B cell (primary cell): ENCODE data around the gene TGFBR3L. TPM values are rescaled to one million over a fixed set of nuclear protein-coding genes. Genes with fewer than 3 reads are reported as not detected.

Experiments
- ATAC-seq: fragments of 200-7000 bp; cut with Tn5 transposase; one replicate; pipeline ENCODE4 v1.10.0; 2021; ENCODE audit warnings: low read depth, mild to moderate bottlenecking, moderate number of reproducible peaks, moderate library complexity
- CTCF ChIA-PET: fragments of 350-600 bp; sonication (Branson Sonifier 250); formaldehyde crosslinking; loops from one replicate; lab custom pipeline; 2021; ENCODE audit warnings: antibody characterized with exemption, inconsistent platforms; lab: Charles Lee
- POLR2A ChIA-PET: fragments of 350-600 bp; sonication (Branson Sonifier 250); formaldehyde crosslinking; loops from one replicate; lab custom pipeline; 2021; ENCODE audit warnings: antibody characterized with exemption; lab: Charles Lee
- DNase-seq: peaks from one replicate; pipeline ENCODE4 v3.0.0; 2013
- H2AFZ ChIP-seq: 2 replicates; pipeline ENCODE4 v1.6.1; 2012; ENCODE audit warnings: mild to moderate bottlenecking, low read depth, low read length; ENCODE audit not compliant: insufficient read depth, poor library complexity, severe bottlenecking
- H3K27ac ChIP-seq, 2 donors: 1 replicate in 1 of 2; 2 replicates in 1 of 2; pipeline ENCODE4 v1.5.1; 2012 to 2013; ENCODE audit warnings: low read length in 2 of 2, mild to moderate bottlenecking in 2 of 2, moderate library complexity in 1 of 2
- H3K27me3 ChIP-seq, 4 experiments: fragments of 200-600 bp in 1 of 4; sonication (generic) in 1 of 4; replicated peaks in 1 of 4; 1 replicate in 2 of 4; 2 replicates in 2 of 4; pipeline versions ENCODE4 v1.6.1 to v1.7.0; 2013 to 2016; ENCODE audit warnings: low read length in 3 of 4, mild to moderate bottlenecking in 2 of 4, mixed read lengths in 1 of 4, moderate library complexity in 1 of 4; ENCODE audit not compliant: insufficient read depth in 4 of 4, control insufficient read depth in 3 of 4; ENCODE audit errors: control extremely low read depth in 1 of 4
- H3K36me3 ChIP-seq, 2 experiments: replicated peaks in 1 of 2; 1 replicate in 1 of 2; 2 replicates in 1 of 2; pipeline versions ENCODE4 v1.6.1 to v1.7.1; 2013; ENCODE audit warnings: low read length in 1 of 2; ENCODE audit not compliant: insufficient read depth in 2 of 2, control insufficient read depth in 1 of 2; ENCODE audit errors: control extremely low read depth in 1 of 2, extremely low read depth in 1 of 2
- H3K4me1 ChIP-seq, 2 donors: fragments of 200-600 bp in 1 of 2; sonication (generic) in 1 of 2; 1 replicate in 1 of 2; 2 replicates in 1 of 2; pipeline versions ENCODE4 v1.5.1 to v1.6.1; 2013 to 2017; ENCODE audit warnings: low read length in 2 of 2; ENCODE audit not compliant: control insufficient read depth in 2 of 2, insufficient read depth in 2 of 2
- H3K4me2 ChIP-seq: replicated peaks from 2 replicates; pipeline ENCODE3; 2012; ENCODE audit warnings: mild to moderate bottlenecking, low read depth, low read length; ENCODE audit not compliant: poor library complexity, severe bottlenecking
- H3K4me3 ChIP-seq, 5 experiments: fragments of 200-600 bp in 1 of 5; sonication (generic) in 1 of 5; 1 replicate in 3 of 5; 2 replicates in 2 of 5; pipeline versions ENCODE4 v1.5.1 to v1.7.0; 2011 to 2016; ENCODE audit warnings: low read length in 4 of 5, mild to moderate bottlenecking in 4 of 5, low read depth in 2 of 5, control low read depth in 1 of 5, moderate library complexity in 1 of 5; ENCODE audit not compliant: insufficient read depth in 1 of 5; ENCODE audit errors: control extremely low read depth in 1 of 5, extremely low read depth in 1 of 5
- H3K79me2 ChIP-seq: fragments of 200-600 bp; sonication (generic); one replicate; pipeline ENCODE4 v1.6.0; 2016; ENCODE audit warnings: low read length; ENCODE audit not compliant: control insufficient read depth, insufficient read depth
- H3K9ac ChIP-seq: fragments of 200-600 bp; sonication (generic); 2 replicates; pipeline ENCODE4 v1.6.1; 2017; ENCODE audit warnings: mild to moderate bottlenecking, low read length, moderate library complexity
- H3K9me3 ChIP-seq, 3 donors: one replicate each; pipeline versions ENCODE4 v1.6.1 to v1.7.1; 2013; ENCODE audit warnings: low read length in 2 of 3; ENCODE audit not compliant: control insufficient read depth in 2 of 3, insufficient read depth in 1 of 3; ENCODE audit errors: control extremely low read depth in 1 of 3
- H4K20me1 ChIP-seq: 2 replicates; pipeline ENCODE4 v1.6.0; 2012; ENCODE audit warnings: mild to moderate bottlenecking, low read length; ENCODE audit not compliant: insufficient read depth, control insufficient read depth, poor library complexity, severe bottlenecking
- H3K27ac Mint-ChIP-seq: one replicate; pipeline ENCODE4 v1.8.0; 2021; ENCODE audit warnings: mixed read lengths
- H3K27me3 Mint-ChIP-seq: one replicate; pipeline ENCODE4 v1.8.0; 2021; ENCODE audit warnings: mixed read lengths
- H3K4me1 Mint-ChIP-seq: one replicate; pipeline ENCODE4 v1.8.0; 2021; ENCODE audit warnings: mixed read lengths
- H3K4me3 Mint-ChIP-seq: one replicate; pipeline ENCODE4 v1.8.0; 2021; ENCODE audit warnings: mixed read lengths
- H3K9me3 Mint-ChIP-seq: one replicate; pipeline ENCODE4 v1.8.0; 2022; ENCODE audit warnings: mixed read lengths; ENCODE audit not compliant: insufficient read depth
- EZH2 ChIP-seq: IDR thresholded peaks from 2 replicates; pipeline ENCODE4 v1.6.1; 2012; ENCODE audit warnings: borderline replicate concordance, low read depth, mild to moderate bottlenecking, moderate library complexity, low read length; ENCODE audit not compliant: insufficient read depth, poor library complexity, severe bottlenecking
- WGBS: methylation state at CpG from one replicate; pipeline ENCODE4 v1.1.5; 2013; ENCODE audit warnings: missing lambda C conversion rate; ENCODE audit not compliant: insufficient coverage; 5-methylcytosine and 5-hydroxymethylcytosine counted together
- intact Hi-C: fragments of 100-400 bp; cut with micrococcal nuclease; formaldehyde crosslinking; loops from one replicate; pipeline ENCODE4 v1.10.0; 2022
- polyA plus RNA-seq: library from polyadenylated mRNA; depleted of rRNA; stranded (reverse); fragments of >200 nt; gene quantifications from 2 replicates; pipeline ENCODE4 v1.2.3, GENCODE V29; 2012
- total RNA-seq, 2 donors: library from RNA; stranded (reverse); fragments of 120-200 nt in 1 of 2; gene quantifications; 1 replicate in 1 of 2; 2 replicates in 1 of 2; pipeline versions ENCODE4 v1.2.3 to v1.2.4, GENCODE V29; 2013 to 2022
- TF ChIP-seq, protein P1 (sequence below): fragments of 200-600 bp; IDR thresholded peaks from one replicate; pipeline ENCODE4 v1.8.0; 2022; ENCODE audit warnings: antibody characterized with exemption, mild to moderate bottlenecking

The TGFBR3L gene
- total and polyA plus RNA-seq, 2 donors (not counting 1 experiment from before 2014, with no cell fraction given): 0.21 to 0.22 TPM

DNA sequence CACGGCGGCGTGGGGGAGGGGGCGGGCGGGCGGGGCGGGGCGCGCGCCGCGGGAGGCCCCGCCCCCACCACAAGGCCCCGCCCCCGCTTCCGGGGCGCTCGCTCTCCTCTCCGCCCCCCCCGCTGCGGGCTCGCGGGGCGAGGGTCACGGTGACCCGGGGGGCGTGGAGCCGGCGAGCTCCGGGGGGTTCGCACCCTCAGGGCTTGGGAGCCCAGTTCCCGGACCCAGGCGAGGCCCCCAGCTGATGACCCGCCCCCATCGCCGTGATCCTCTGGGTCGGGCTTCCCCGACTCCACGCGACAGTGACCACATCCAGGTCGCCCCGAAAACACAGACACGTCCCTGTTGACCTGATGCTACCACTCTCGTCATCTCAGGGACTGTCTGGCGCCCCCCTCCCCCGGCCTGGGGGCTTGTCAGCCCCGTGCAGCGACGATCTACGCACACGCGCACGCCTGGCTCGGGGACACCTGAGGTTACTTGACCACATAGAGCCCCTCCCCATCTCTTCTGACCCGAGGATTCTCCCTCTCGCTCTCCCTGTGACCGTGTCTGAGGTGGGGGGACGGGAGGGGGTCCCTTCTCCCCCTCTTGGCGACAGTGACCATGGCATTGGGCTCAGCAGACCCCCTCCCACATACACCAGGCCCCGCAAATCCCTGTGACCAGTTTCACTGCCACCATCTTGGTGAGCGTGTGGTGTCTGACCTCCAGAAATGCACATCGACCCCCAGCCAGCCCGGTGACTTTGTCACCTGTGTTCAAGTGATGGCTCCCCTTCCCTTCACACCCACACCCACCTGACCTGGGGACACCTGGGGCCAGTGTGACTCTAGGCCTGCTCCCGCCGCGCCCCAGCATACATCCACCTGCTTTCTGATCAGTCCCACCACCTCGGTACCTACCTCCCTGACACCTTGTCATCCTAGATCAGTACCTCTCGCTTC is 10.3 kb upstream of the TGFBR3L start:
- POLR2A ChIA-PET: interaction anchor here (0.5 to 1.3 kb wide), 4 partner anchors 12 to 202 kb away, joined by 4 to 15 read pairs (median 6); partner anchors contain the start of genes SNAPC2 and TIMM44
- CTCF ChIA-PET: interaction anchor here (0.5 to 1.6 kb wide), 8 partner anchors 14 to 250 kb away, joined by 3 to 12 read pairs (median 4); partner anchors contain the start of genes SNAPC2 and TRAPPC5

More for the DNA sequence above, 10.3 kb upstream of the TGFBR3L start:
- peaks cover 0 to 7% (median 0%) of the 10 kb centered on the region in 3 donors for H3K9me3 ChIP-seq
- DNase-seq: peak; percentile 88
- intact Hi-C loops: no loop called here
- H3K9me3 Mint-ChIP-seq: no peaks in the 10 kb centered on the region
- peak overlapping the region; percentile 86 for H3K9ac ChIP-seq
- H2AFZ ChIP-seq: peak overlapping the region; percentile 66
- peaks cover 29% of the 10 kb centered on the region for H3K4me1 Mint-ChIP-seq
- peaks cover 20 to 21% of the 10 kb centered on the region in 2 donors for H3K4me1 ChIP-seq
- H3K4me3 Mint-ChIP-seq: peak overlapping the region; percentile 84
- peaks cover 48% of the 10 kb centered on the region for H3K79me2 ChIP-seq
- H3K36me3 ChIP-seq: peaks cover 0 to 13% of the 10 kb centered on the region in 2 experiments
- peak; percentile 59 for ATAC-seq
- peak overlapping the region; percentile 59 to 82 for H3K27ac ChIP-seq
- peak overlapping the region; percentile 89 for H3K4me2 ChIP-seq
- no peaks in the 10 kb centered on the region for H3K27me3 Mint-ChIP-seq
- peak overlapping the region in 4 of 5 experiments; percentile 70 to 79 (median 75) for H3K4me3 ChIP-seq
- peak overlapping the region; percentile 86 for H3K27ac Mint-ChIP-seq
- WGBS: 14% methylated on average over 51 of the region's 68 CpGs
- peaks cover 52% of the 10 kb centered on the region for H4K20me1 ChIP-seq
- TF ChIP-seq EZH2: no peak
- TF ChIP-seq, protein P1, sequence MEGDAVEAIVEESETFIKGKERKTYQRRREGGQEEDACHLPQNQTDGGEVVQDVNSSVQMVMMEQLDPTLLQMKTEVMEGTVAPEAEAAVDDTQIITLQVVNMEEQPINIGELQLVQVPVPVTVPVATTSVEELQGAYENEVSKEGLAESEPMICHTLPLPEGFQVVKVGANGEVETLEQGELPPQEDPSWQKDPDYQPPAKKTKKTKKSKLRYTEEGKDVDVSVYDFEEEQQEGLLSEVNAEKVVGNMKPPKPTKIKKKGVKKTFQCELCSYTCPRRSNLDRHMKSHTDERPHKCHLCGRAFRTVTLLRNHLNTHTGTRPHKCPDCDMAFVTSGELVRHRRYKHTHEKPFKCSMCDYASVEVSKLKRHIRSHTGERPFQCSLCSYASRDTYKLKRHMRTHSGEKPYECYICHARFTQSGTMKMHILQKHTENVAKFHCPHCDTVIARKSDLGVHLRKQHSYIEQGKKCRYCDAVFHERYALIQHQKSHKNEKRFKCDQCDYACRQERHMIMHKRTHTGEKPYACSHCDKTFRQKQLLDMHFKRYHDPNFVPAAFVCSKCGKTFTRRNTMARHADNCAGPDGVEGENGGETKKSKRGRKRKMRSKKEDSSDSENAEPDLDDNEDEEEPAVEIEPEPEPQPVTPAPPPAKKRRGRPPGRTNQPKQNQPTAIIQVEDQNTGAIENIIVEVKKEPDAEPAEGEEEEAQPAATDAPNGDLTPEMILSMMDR: no peak
- no peaks in the 10 kb centered on the region for H3K27me3 ChIP-seq
